Stimulated activated naive CD8-positive, alpha-beta T cell treated with anti-CD3 and anti-CD28 coated beads, Interleukin-15, Interleukin-2, amounts not matched to agents 100 ng/mL and 50 ng/mL, for 24 hours (primary cell): ENCODE results near the gene ERMN.
A peak's percentile ranks its signal among the peaks of the same experiment; 100 is the strongest.
"Not testable (repeated sequence)": the region's sequence is repeated elsewhere in the genome, so short reads cannot be mapped to it uniquely, and the experiment has no call there.

Experiments used
- H3K27ac Mint-ChIP-seq: one replicate; pipeline ENCODE4 v1.8.0; 2021; ENCODE audit warnings: mild to moderate bottlenecking, mixed read lengths
- H3K27me3 Mint-ChIP-seq: one replicate; pipeline ENCODE4 v1.8.0; 2021; ENCODE audit warnings: mixed read lengths
- H3K36me3 Mint-ChIP-seq: one replicate; pipeline ENCODE4 v1.8.0; 2021; ENCODE audit warnings: low read depth, mixed read lengths
- H3K4me1 Mint-ChIP-seq: one replicate; pipeline ENCODE4 v1.8.0; 2021; ENCODE audit warnings: low read depth, mixed read lengths
- H3K4me3 Mint-ChIP-seq: one replicate; pipeline ENCODE4 v1.8.0; 2021; ENCODE audit warnings: mild to moderate bottlenecking, mixed read lengths
- H3K9me3 Mint-ChIP-seq: one replicate; pipeline ENCODE4 v1.8.0; 2021; ENCODE audit warnings: mixed read lengths

Gene ERMN, protein sequence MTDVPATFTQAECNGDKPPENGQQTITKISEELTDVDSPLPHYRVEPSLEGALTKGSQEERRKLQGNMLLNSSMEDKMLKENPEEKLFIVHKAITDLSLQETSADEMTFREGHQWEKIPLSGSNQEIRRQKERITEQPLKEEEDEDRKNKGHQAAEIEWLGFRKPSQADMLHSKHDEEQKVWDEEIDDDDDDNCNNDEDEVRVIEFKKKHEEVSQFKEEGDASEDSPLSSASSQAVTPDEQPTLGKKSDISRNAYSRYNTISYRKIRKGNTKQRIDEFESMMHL

DNA sequence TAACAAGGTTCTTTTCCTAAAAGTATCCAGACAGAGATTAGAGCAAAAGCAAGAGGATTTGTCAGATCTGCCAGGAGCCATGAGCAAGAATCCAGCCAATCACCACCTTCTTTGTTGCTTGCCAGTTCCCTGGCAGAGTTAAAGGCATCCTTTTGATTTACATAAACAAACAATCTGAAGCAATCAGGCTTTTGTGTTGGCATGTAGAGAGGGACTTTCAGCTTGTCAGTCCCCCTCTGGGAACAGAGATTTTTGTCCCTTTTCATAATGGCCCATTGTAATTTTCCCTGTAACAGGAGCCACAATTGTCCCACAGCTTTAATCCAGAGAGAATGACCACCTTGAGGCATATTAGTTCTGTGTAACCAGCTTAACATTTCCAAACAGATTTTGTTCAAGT lies at the start of gene ERMN:
TSS of gene ERMN (minus strand) at position 39 of the 400 bp plus-strand sequence. CDS start 182 bp downstream, outside the sequence.
- peak within 1 kb of the TSS; percentile 17 for H3K27ac Mint-ChIP-seq
- no peak within 1 kb of the TSS for H3K4me3 Mint-ChIP-seq
- peaks cover 16% of the 10 kb centered on the region for H3K36me3 Mint-ChIP-seq
- H3K27me3 Mint-ChIP-seq = no peaks in the 10 kb centered on the region
- no peaks in the 10 kb centered on the region for H3K9me3 Mint-ChIP-seq
- peaks cover 40% of the 10 kb centered on the region for H3K4me1 Mint-ChIP-seq

DNA sequence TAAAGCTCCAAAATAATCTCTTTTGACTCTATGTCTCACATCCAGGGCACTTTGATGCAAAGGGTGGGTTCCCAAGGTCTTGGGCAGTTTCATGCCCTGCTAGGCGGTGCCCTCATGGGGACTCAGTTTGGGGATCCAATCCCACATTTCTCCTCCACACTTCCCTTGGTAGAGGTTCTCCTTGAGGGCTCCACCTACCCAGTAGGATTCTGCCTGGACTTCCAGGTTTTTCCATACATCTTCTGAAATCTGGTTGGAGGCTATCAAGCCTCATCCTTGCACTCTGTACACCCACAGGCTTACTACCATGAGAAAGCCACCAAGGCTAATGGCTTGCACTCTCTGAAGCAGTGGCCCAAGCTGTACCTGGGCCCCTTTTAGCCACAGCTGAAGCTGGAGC lies 49.8 kb upstream of the ERMN start:
- Mint-ChIP-seq H3K36me3 (peaks cover 35% of the 10 kb centered on the region), H3K4me3 (no peak overlapping the region), H3K9me3 (peaks cover 20% of the 10 kb centered on the region), H3K27ac (no peak overlapping the region), H3K27me3 (no peaks in the 10 kb centered on the region), H3K4me1 (peaks cover 20% of the 10 kb centered on the region)

DNA sequence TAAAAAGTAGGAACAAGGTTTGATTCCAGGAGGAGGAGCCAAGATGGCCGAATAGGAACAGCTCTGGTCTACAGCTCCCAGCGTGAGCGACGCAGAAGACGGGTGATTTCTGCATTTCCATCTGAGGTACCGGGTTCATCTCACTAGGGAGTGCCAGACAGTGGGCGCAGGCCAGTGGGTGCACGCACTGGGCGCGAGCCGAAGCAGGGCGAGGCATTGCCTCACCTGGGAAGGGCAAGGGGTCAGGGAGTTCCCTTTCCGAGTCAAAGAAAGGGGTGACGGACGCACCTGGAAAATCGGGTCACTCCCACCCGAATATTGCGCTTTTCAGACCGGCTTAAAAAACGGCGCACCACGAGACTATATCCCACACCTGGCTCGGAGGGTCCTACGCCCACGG lies 42.9 kb upstream of the ERMN start:
- not testable (repeated sequence) for H3K9me3 Mint-ChIP-seq, H3K4me3 Mint-ChIP-seq, H3K27ac Mint-ChIP-seq, H3K27me3 Mint-ChIP-seq
- H3K36me3 Mint-ChIP-seq = peaks cover 20% of the 10 kb centered on the region
- H3K4me1 Mint-ChIP-seq = peaks cover 37% of the 10 kb centered on the region

GRCh38 chr2:157367704-157368103 lies 42.1 kb upstream of the ERMN start:
- Mint-ChIP-seq H3K36me3 (peaks cover 28% of the 10 kb centered on the region), H3K27me3 (no peaks in the 10 kb centered on the region), H3K4me3 (no peak overlapping the region), H3K27ac (no peak overlapping the region), H3K4me1 (peaks cover 45% of the 10 kb centered on the region), H3K9me3 (no peaks in the 10 kb centered on the region)

GRCh38 chr2:157364257-157364974 lies 38.8 kb upstream of the ERMN start:
- Mint-ChIP-seq H3K36me3 (peaks cover 47% of the 10 kb centered on the region), H3K9me3 (peaks cover 8% of the 10 kb centered on the region), H3K27me3 (no peaks in the 10 kb centered on the region), H3K4me1 (peaks cover 49% of the 10 kb centered on the region), H3K27ac (peak overlapping the region; percentile 70), H3K4me3 (peak overlapping the region; percentile 21)

DNA sequence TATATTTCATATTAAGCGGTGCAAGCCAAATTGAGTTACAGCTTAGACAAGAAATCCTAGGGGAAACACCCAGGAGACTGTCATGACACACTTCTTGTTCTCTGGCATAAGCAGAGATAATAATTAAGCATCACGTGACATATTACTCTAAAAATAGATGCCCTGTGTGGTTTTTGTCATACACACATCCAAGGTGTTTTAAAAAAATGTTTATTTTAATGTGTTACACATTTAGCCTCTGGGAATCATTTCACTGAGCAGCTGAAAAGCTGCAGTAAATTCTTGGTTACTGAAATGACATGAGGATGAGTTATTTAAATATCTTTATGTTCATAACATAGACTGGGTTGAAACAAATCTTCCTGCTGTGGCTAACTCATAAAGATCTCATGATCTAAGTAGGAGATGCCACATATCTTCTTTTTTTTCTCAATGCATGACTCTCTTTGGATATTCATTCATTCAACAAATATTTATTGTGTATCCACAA lies 38.0 kb upstream of the ERMN start:
- Mint-ChIP-seq H3K27ac (peak overlapping the region; percentile 70), H3K4me1 (peaks cover 49% of the 10 kb centered on the region), H3K27me3 (no peaks in the 10 kb centered on the region), H3K36me3 (peaks cover 47% of the 10 kb centered on the region), H3K9me3 (peaks cover 8% of the 10 kb centered on the region), H3K4me3 (peak overlapping the region; percentile 21)

DNA sequence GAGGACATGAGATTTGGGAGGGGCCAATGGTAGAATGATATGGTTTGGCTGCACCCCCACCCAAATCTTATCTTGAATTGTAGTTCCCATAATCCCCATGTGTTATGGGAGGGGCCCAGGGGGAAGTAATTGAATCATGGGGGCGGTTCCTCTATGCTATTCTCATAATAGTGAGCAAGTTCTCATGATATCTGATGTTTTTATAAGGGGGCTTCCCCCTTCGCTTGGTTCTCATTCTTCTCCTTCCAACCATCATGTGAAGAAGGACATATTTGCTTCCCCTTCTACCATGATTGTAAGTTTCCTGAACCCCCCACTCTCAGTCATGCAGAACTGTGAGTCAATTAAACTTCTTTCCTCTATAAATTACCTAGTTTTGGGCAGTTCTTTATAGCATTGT lies 37.0 kb upstream of the ERMN start:
- H3K36me3 Mint-ChIP-seq = peaks cover 42% of the 10 kb centered on the region

DNA sequence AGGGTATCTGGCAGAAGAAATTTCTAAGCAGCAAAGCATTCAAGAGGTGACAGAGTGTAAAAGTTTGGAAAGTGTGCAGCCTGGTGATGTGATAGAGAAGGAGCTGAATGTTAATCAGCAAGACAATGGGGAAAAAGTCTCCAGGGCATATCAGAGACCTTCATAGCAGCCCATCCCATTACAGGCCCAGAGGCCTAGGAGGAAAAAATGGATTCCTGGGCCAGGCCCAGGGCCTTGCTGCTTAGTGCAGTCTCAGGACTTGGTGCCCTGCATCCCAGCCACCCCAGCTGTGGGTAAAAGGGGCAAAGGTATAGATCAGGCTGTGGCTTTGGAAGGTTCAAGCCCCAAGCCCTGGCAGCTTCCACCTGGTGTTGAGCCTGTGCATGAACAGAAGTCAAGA lies 35.9 kb upstream of the ERMN start:
- Mint-ChIP-seq H3K27ac (no peak overlapping the region), H3K27me3 (no peaks in the 10 kb centered on the region), H3K4me1 (peaks cover 55% of the 10 kb centered on the region), H3K9me3 (peaks cover 8% of the 10 kb centered on the region), H3K36me3 (peaks cover 42% of the 10 kb centered on the region), H3K4me3 (no peak overlapping the region)

More for the DNA sequence above, 37.0 kb upstream of the ERMN start:
- H3K9me3 Mint-ChIP-seq = peaks cover 8% of the 10 kb centered on the region
- no peak overlapping the region for H3K4me3 Mint-ChIP-seq
- no peaks in the 10 kb centered on the region for H3K27me3 Mint-ChIP-seq
- H3K4me1 Mint-ChIP-seq = peaks cover 54% of the 10 kb centered on the region
- H3K27ac Mint-ChIP-seq = no peak overlapping the region

- Mint-ChIP-seq H3K27me3 (no peaks in the 10 kb centered on the region), H3K4me3 (no peak overlapping the region), H3K27ac (no peak overlapping the region), H3K36me3 (peaks cover 30% of the 10 kb centered on the region), H3K9me3 (peaks cover 8% of the 10 kb centered on the region), H3K4me1 (peaks cover 53% of the 10 kb centered on the region)
These were observed 34.0 kb upstream of the ERMN start for GRCh38 chr2:157359628-157360027.

DNA sequence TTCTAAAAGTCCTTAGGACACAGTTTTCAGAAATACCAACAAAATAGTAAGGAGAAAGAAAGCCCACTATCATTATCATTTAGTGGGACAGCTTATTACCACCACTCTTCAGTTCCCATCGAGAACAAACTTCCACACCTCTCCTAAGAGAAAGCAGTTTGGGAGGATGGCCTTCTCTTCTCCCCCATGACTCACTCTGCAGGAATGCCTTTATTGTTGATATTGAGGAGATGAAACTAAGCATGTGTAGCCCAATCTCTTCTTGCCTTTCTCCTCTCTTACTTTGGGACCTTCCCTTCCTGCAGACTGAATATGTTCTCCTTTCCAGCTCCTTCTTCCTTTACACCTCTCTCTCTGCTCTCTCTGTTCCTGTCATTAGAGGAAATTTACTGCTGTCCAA lies 30.0 kb upstream of the ERMN start:
- H3K4me1 Mint-ChIP-seq = peaks cover 48% of the 10 kb centered on the region
- H3K36me3 Mint-ChIP-seq = peaks cover 8% of the 10 kb centered on the region
- H3K4me3 Mint-ChIP-seq = no peak overlapping the region
- H3K27ac Mint-ChIP-seq = no peak overlapping the region
- peaks cover 6% of the 10 kb centered on the region for H3K9me3 Mint-ChIP-seq
- H3K27me3 Mint-ChIP-seq = no peaks in the 10 kb centered on the region

GRCh38 chr2:157349949-157350515 lies 24.4 kb upstream of the ERMN start:
- peaks cover 6% of the 10 kb centered on the region for H3K9me3 Mint-ChIP-seq
- no peak overlapping the region for H3K4me3 Mint-ChIP-seq
- peaks cover 13% of the 10 kb centered on the region for H3K36me3 Mint-ChIP-seq
- H3K4me1 Mint-ChIP-seq = peaks cover 51% of the 10 kb centered on the region
- H3K27ac Mint-ChIP-seq = no peak overlapping the region
- no peaks in the 10 kb centered on the region for H3K27me3 Mint-ChIP-seq

GRCh38 chr2:157348291-157348921 lies 22.8 kb upstream of the ERMN start:
- Mint-ChIP-seq H3K4me3 (peak overlapping the region; percentile 47), H3K36me3 (peaks cover 13% of the 10 kb centered on the region), H3K4me1 (peaks cover 40% of the 10 kb centered on the region), H3K27me3 (no peaks in the 10 kb centered on the region), H3K9me3 (peaks cover 13% of the 10 kb centered on the region), H3K27ac (no peak overlapping the region)

DNA sequence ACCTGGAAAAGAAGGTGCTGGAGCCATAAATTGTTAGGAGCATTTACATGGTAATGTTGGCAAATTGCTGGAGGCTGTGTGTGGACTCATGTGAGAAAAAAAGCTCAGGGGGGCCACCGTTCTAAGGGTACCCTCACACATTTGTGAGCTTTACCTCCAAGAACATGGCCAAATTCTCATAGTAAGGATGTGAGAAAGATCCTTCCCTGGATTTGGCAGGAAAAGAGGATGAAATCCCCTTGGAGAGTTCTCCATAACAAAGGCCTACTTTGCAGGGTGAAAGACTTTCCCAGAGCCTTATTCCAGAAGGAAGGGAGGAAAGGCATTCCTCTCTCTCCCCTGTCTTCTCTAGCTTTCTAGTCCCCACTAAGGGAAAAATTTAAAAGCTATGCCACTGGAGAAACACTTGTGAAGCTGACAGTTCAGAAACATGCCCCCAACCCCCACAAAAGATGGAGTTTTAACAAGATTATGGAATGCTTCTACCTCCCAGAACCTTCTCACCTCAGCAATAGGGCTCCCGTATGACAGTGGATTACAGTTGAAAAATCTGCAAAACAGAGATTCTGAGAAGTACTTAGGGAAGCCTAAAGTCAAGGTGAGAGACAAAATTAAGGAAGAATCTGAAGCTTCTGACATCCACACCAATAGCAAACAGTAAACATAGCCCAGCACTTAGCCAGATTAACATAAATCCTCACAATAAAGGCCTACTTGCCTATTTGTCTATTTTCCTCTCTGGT lies 20.2 kb upstream of the ERMN start:
- H3K9me3 Mint-ChIP-seq = peaks cover 37% of the 10 kb centered on the region
- H3K4me3 Mint-ChIP-seq = no peak overlapping the region
- peaks cover 39% of the 10 kb centered on the region for H3K36me3 Mint-ChIP-seq
- no peak overlapping the region for H3K27ac Mint-ChIP-seq
- no peaks in the 10 kb centered on the region for H3K27me3 Mint-ChIP-seq
- H3K4me1 Mint-ChIP-seq = peaks cover 32% of the 10 kb centered on the region

- H3K4me1 Mint-ChIP-seq = peaks cover 19% of the 10 kb centered on the region
- H3K4me3 Mint-ChIP-seq, H3K27ac Mint-ChIP-seq, H3K27me3 Mint-ChIP-seq: not testable (repeated sequence)
- H3K9me3 Mint-ChIP-seq = peaks cover 37% of the 10 kb centered on the region
- peaks cover 48% of the 10 kb centered on the region for H3K36me3 Mint-ChIP-seq
These were observed 15.8 kb upstream of the ERMN start for GRCh38 chr2:157341381-157341780.
